HG03095 (cell line): Measurements from ENCODE around the gene SFXN4.
A peak's percentile ranks its signal among the peaks of the same experiment; 100 is the strongest.
"Not testable (repeated sequence)": the region's sequence is repeated elsewhere in the genome, so short reads cannot be mapped to it uniquely, and the experiment has no call there.

Experiments
- ATAC-seq: cut with Tn5 transposase; IDR thresholded peaks from one replicate; pipeline ENCODE4 v1.9.1; 2021; ENCODE audit warnings: moderate library complexity; ENCODE audit not compliant: unreplicated experiment

Gene SFXN4

DNA sequence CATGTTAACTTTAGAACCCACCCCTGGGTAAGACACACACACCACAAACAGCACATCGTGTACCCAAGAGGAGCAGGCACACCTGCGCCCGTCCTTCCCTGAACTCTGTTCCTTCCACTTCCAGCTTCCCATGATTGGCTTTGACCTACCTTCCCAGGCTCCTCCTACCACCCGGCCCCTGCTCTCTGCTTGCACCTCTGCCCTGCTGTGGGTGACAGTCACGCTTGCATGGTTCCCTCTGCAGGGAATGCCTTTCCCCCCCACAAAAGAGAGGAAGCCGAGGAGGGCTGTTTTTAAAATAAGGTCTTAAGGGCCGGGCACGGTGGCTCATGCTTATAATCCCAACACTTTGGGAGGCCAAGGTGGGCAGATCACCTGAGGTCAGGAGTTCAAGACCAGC is 16.4 kb downstream of the SFXN4 start:
- ATAC-seq = no peak

DNA sequence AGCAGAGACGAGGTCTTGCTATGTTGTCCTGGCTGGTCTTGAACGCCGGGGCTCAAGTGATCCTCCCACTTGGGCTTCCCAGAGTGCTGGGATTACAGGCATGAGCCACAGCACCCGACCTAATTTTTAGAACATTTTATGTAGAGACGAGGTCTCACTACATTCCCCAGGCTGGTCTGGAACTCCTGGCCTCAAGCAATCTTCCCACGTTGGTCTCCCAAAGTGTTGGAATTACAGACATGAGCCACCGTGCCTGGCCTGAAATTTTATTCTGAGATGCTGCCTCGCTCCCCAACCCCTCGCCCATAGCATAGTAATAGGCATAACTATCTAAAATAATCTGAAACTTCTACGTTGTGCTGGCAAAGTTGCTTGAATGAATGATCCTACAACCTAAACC is 21.9 kb downstream of the SFXN4 start:
- ATAC-seq = no peak

DNA sequence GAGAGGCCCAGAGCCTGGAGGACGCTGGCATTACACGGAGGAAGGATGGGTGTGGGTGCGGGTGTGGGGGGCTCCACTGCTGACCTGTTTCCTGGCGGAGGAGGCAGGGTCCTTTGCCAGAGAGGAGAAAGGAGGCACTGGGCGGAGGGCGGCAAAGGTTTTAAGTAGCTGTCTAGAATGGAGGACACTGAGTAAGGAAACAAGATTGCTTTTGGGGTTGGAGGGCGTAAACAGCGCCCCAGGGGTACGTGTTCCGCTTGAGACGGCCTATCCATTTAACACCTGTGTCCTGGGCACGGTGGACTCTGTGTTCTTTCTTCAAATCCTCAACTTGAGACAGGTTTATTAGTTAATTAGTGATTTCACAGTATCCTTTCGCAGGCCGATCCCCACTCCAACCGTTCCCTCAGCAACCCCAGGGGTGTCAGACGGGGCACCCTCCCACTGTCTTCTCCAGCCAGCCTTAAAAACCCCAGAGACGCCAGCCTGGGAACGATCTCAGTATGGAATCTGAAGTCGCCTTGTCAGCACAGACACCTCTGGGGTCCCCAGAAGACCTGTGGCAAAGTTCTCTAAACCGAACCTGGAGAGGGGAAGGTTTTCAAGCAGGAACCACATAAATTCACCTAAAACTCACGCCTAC is 24.8 kb downstream of the SFXN4 start:
- no peak for ATAC-seq

DNA sequence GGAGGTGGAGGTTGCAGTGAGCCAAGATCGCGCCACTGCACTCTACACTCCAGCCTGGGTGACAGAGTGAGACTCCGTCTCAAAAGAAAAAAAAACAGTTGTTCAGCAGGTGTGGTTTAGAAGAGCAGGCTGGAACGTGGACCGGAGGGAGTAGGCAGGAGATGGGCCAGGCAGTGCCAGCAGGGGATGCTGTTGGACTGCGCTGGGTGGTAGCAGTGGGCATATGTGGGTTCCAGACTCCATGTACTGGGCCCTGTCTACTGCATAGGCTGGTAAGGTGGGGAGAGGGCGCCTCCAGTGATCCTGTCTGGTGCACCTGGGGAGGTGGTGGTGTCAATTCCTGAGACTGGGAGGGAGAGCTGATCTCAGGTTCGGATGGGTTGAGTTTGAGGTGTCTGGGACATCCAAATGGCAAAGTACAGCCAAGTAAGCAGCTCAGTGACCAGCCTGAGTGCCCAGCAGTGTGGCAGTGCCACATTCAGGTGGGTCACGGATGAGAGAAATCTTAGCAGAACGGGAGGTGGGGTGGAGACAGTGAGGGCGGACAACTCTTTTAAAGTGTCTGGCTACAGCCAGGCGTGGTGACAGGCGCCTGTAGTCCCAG is 25.9 kb downstream of the SFXN4 start:
- no peak for ATAC-seq

DNA sequence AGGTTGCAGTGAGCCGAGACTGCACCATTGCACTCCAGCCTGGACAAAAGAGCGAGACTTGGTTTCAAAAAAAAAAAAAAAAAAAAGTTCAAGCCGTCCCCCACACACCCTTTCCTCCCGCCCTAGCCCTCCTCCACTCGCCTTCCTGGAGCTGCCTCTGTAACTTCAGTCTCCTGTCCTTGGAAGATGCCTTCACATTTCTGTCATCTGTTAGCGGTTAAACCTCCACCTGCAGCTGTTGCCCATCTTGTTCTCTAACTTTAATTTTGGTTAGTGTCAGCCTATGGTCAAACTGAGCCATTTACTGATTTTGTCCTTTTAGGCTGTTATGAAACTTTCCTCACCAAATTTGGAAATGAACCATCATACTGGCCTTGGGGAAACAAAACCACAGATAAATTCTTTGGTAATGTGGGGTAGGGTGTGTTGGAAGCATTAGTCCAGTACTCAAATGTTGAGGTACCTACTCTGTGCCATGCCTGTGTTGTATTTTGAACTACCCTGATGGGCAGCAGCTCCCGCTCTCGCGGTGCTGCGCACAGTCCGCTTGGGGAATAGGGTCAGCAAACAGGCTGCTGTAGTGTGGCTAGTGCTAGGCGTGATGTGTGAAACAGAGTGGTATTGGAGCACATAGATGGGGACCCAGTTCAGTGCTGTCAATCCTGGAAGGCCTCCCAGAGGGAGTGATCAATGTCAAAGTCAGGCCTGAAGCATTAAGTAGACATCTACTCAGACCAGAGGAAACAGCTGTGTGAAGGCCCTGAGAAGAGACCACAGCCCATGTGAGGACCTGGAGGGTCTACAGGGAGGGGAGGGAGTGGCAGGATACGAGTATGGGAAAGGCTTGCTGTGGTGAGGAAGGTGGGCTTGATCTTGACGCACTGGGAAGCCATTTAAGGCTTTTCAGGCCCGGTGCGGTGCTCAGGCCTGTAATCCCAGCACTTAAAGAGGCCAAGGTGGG is 26.9 kb downstream of the SFXN4 start:
- no peak for ATAC-seq

DNA sequence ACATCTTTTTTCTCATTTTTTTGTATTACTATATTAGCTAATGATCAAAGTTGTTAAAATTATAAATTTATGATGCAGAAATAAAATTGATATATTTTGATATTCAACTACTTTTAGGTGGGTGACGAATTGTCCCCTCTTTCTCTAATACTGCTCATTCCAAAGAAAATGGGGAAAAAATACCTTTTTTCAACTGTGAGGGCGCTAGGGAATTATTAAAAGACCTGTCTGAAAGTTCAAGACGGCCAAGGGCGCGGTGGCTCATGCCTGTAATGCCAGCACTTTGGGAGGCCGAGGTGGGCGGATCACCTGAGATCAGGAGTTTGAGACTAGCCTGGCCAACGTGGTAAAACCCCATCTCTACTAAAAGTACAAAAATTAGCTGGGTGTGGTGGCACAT is 27.6 kb downstream of the SFXN4 start:
- ATAC-seq = not testable (repeated sequence)

- no peak for ATAC-seq
These were observed 29.4 kb downstream of the SFXN4 start for GRCh38 chr10:119136084-119136483.

GRCh38 chr10:119135513-119135881 is 30.0 kb downstream of the SFXN4 start:
- no peak for ATAC-seq

DNA sequence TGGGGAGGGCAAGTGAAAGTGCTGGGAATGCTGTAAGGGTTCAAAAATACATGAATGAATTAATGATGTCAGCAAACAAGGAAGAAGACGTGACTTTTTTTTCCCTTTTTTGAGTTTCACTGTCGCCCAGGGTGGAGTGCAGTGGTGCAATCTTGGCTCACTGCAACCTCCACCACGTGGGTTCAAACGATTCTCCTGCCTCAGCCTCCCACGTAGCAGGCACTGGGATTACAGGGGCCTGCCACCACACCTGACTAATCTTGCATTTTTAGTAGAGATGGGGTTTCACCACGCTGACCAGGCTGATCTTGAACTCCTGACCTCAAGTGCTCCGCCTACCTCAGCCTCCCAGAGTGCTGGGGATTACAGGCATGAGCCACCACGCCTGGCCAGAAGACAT is 31.6 kb downstream of the SFXN4 start:
- no peak for ATAC-seq

- ATAC-seq = no peak
These were observed 32.8 kb downstream of the SFXN4 start for GRCh38 chr10:119132521-119133345.

GRCh38 chr10:119131512-119132240 is 33.8 kb downstream of the SFXN4 start:
- peak; percentile 67 for ATAC-seq

- ATAC-seq = no peak
These were observed 35.8 kb downstream of the SFXN4 start for GRCh38 chr10:119129721-119130120.

DNA sequence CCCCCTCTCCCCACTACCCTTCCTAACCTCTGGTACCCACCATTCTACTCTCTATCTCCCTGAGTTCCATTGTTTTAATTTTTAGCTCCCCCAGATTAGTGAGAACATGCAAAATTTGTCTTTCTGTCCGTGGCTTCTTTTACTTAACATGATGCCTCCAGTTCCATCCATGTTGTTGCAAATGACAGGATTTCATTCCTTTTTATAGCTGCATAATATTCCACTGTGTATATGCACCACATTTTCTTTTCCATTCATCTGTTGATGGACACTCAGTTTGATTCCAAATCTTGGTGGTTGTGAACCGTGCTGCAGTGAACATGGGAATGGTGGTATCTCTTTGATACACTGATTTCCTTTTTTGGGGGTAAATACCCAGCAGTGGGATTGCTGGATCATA is 39.6 kb downstream of the SFXN4 start:
- no peak for ATAC-seq

GRCh38 chr10:119120875-119121274 is 44.6 kb downstream of the SFXN4 start:
- ATAC-seq = no peak

DNA sequence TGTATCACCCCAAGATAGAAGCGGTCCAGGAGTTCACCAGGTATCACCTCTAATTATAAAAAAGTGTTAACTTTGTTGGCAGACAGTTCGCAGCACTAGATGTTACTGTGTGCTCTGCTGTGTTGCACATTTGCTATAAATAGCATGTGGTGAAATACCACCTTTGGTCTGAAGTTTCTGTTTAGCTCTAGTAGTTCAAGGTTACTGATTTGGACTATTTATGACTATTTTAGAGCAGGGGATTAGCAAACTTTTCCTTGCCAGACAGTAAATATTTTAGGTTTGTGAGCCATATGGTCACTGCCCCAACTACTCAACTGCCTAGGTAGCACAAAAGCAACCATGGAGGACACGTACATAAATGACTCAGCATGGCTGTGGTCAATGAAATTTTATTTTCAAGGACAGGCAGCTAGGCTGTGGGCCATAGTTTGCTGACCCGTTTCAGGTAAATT is 45.1 kb downstream of the SFXN4 start:
- peak; percentile 89 for ATAC-seq

GRCh38 chr10:119119400-119119799 is 46.1 kb downstream of the SFXN4 start:
- no peak for ATAC-seq

- ATAC-seq = no peak
These were observed 47.3 kb downstream of the SFXN4 start for GRCh38 chr10:119118231-119118630.

DNA sequence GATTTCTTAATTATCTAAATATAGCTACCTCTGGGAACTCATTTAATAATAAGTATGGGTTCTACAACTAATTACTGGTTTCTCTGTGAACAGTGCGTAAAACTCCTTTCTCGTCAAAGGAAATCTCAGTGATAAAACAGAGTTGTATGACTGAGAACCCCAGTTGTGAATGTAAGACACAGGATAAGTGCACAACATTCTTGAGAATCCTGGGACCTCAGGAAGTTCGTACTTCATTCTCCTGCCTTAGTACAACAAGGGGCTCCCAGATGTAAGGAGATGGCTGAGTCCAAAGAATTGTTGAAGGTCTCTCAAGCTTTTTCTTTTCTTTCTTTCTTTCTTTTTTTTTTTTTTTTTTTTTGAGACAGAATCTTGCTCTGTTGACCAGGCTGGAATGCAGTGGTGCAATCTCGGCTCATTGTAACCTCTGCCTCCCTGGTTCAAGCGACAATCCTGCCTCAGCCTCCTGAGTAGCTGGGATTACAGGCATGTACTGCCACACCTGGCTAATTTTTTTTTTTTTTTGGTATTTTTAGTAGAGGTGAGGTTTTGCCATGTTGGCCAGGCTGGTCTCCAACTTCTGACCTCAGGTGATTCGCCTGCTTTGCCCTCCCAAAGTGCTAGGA is 49.1 kb downstream of the SFXN4 start:
- ATAC-seq = no peak

DNA sequence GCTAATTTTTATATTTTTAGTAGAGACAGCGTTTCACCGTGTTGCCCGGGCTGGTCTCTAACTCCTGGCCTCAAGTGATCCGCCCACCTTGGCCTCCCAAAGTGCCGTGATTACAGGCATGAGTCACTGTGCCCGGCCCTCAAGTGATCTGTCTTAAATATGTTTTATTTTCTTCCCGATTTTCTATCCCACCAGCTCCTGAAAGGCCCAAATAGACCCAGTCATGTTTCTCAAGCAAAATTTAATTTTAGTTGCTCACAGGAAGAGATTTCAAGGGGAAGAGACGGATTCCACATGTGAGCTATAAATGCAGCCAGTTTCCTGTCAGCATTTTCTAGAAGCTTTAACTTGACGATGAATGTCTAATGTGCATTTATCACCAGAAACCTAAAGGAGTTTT is 49.6 kb downstream of the SFXN4 start:
- no peak for ATAC-seq
